Common myeloid progenitor, CD34-positive (primary cell): ENCODE results near the gene HOXA6.

ENCODE experiments used
- CTCF ChIA-PET: fragments of 350-600 bp; sonication (Branson Sonifier 250); formaldehyde crosslinking; loops from one replicate; lab custom pipeline; 2021; ENCODE audit warnings: antibody characterized with exemption; lab: Charles Lee
- POLR2A ChIA-PET: fragments of 350-600 bp; sonication (Branson Sonifier 250); formaldehyde crosslinking; loops from one replicate; lab custom pipeline; 2021; ENCODE audit warnings: antibody characterized with exemption; lab: Charles Lee
- DNase-seq, 3 donors: peaks; one replicate each; pipeline versions ENCODE4 v3.0.0 to v3.0.0-alpha.2; 2013
- H3K27ac ChIP-seq, 2 experiments: 1 replicate in 1 of 2; 2 replicates in 1 of 2; pipeline ENCODE4 v1.7.0; 2013; ENCODE audit warnings: inconsistent platforms in 2 of 2, low read length in 2 of 2, mild to moderate bottlenecking in 2 of 2, low read depth in 1 of 2, moderate library complexity in 1 of 2; ENCODE audit not compliant: severe bottlenecking in 2 of 2, insufficient read depth in 1 of 2, poor library complexity in 1 of 2
- H3K27me3 ChIP-seq, 5 experiments: replicated peaks in 2 of 5; 1 replicate in 3 of 5; 2 replicates in 2 of 5; pipeline versions ENCODE4 v1.6.1 to v1.7.0; 2013; ENCODE audit warnings: low read length in 4 of 5, mild to moderate bottlenecking in 2 of 5, moderate library complexity in 2 of 5, inconsistent platforms in 1 of 5; ENCODE audit not compliant: insufficient read depth in 5 of 5, control insufficient read depth in 4 of 5
- H3K36me3 ChIP-seq, 4 experiments: 1 replicate in 2 of 4; 2 replicates in 2 of 4; pipeline versions ENCODE4 v1.6.1 to v1.7.0; 2013; ENCODE audit warnings: low read length in 3 of 4, control low read depth in 1 of 4, mild to moderate bottlenecking in 1 of 4; ENCODE audit not compliant: control insufficient read depth in 4 of 4, insufficient read depth in 4 of 4
- H3K4me1 ChIP-seq, 4 experiments: 1 replicate in 3 of 4; 2 replicates in 1 of 4; pipeline versions ENCODE4 v1.6.1 to v1.7.1; 2013; ENCODE audit warnings: low read length in 3 of 4, mild to moderate bottlenecking in 3 of 4, control low read depth in 1 of 4, inconsistent platforms in 1 of 4, moderate library complexity in 1 of 4; ENCODE audit not compliant: control insufficient read depth in 4 of 4, insufficient read depth in 4 of 4; ENCODE audit errors: control extremely low read depth in 1 of 4
- H3K4me3 ChIP-seq, 7 experiments: 1 replicate in 4 of 7; 2 replicates in 3 of 7; pipeline versions ENCODE4 v1.5.1 to v1.7.0; 2013; ENCODE audit warnings: mild to moderate bottlenecking in 7 of 7, low read length in 6 of 7, moderate library complexity in 6 of 7, inconsistent platforms in 2 of 7, low read depth in 2 of 7, control low read depth in 1 of 7; ENCODE audit not compliant: insufficient read depth in 4 of 7, control insufficient read depth in 1 of 7; ENCODE audit errors: extremely low read depth in 1 of 7
- H3K9me3 ChIP-seq, 5 experiments: 1 replicate in 4 of 5; 2 replicates in 1 of 5; pipeline versions ENCODE4 v1.6.1 to v1.7.1; 2013; ENCODE audit warnings: low read length in 4 of 5, mild to moderate bottlenecking in 2 of 5, inconsistent platforms in 1 of 5, low read depth in 1 of 5, moderate library complexity in 1 of 5; ENCODE audit not compliant: control insufficient read depth in 4 of 5, insufficient read depth in 2 of 5; ENCODE audit errors: control extremely low read depth in 1 of 5
- WGBS: methylation state at CpG from one replicate; pipeline ENCODE4 v1.1.5; 2013; ENCODE audit not compliant: insufficient coverage; 5-methylcytosine and 5-hydroxymethylcytosine counted together

HOXA6 gene

DNA sequence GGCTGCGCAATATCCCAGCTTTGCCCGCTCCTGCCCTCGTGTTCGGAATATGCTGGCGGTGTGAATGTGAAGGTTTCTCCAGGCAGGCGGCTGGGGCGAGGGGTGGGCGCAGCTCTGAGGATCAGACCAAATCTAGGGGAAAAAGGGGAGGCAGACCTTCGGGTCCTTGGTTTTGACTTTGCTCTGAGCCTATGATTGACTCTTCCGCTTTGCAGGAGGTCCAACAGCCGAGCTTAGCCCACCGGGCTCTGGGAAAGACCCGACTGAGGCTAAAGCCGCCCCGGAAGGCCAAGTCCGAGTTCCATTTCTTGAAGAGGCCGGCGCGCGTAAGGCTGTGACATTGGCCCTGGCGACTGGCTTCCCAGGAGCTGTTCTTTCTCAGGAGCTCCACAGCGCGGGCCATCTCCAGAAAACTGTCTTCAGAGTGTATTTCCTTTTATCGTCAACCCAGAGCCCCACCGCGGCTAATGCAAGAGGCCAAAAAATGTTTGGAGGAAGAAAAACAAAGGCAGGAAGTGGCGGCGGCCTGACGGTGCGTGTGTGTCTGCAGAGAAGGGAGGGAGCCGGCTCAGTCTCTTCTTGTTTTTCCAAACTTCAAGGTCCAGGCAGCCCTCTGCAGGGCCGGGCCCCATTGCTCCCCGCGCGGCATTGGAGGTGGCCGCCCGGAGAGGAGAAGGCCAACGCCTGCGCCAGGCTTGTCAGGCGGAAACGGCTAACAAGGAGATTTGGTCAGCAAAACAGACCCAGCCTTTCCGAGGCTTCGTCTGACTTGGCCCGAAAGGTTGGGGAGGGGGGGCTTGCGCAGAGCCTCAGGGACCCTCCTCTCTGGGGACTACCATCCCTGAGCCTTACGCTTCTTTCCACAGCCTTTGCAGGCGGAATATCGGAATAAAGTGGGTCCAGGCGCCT, 41.1 kb upstream of the HOXA6 start:
- CTCF ChIA-PET, result interaction anchor here (0.8 to 5.4 kb wide), 4 partner anchors 12 to 831 kb away, joined by 3 to 44 read pairs (median 4); partner anchors contain the start of gene HOXA10
- H3K27ac ChIP-seq, result no peak overlapping the region
- peak in 1 of 3 donors; percentile 56 for DNase-seq
- WGBS, result 4% methylated on average over 48 of the region's 49 CpGs
- H3K4me1 ChIP-seq, result peaks cover 0 to 70% (median 61%) of the 10 kb centered on the region in 4 experiments
- no peaks in the 10 kb centered on the region for H3K9me3 ChIP-seq
- H3K4me3 ChIP-seq, result peak overlapping the region in 5 of 7 experiments; percentile 53 to 68 (median 60)
- H3K27me3 ChIP-seq, result peaks cover 21 to 100% (median 74%) of the 10 kb centered on the region in 5 experiments
- no peaks in the 10 kb centered on the region for H3K36me3 ChIP-seq
- POLR2A ChIA-PET, result interaction anchor here (1.8 kb wide), 1 partner anchor 18 kb away, joined by 6 read pairs; no protein-coding TSS in a partner anchor

DNA sequence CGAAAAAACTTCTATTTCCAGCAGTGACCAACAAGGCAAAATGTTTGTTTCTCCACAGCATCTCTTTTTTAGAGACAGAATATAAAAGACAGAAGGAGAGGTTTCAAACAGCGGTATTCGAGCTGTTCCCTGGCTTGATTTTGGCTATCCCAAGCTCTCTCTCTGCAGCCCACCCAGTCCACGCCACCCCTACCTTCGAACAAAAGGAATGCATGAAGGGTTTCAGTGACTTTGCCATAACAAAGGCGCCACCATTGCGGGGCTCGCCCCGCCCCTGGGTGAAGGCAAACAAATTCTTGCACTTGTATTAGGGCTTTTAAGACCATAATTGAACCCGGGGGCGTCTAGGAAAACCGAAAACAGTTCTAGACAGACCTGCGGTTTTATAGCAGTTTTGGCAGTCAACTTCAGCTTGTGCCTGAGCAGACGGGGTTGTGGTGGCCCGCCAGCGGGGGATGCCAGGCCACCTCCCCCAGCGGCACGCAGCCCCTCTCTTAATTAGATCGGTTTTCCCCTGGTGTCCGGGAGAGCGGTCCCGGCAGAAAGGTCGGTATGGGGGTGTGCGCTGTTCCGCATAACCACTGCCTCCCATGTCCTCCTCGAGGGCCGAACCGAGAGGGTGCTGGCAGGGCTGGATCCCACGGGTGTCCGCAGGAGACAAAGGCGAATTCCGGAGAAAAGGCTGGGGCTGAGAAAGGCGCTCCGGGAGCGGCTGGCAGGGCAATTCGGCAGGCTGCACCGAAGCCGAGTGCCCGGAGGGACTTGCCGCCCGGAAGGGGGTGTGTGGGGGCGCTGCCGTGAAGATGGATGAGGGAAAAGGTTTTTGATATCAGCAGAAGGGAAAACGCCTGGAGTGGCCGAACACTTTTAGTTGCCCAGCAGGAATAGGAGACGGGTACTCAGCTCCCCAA, 40.2 kb upstream of the HOXA6 start:
- peaks cover 0 to 2% (median 0%) of the 10 kb centered on the region in 5 experiments for H3K9me3 ChIP-seq
- DNase-seq, result peak in 1 of 3 donors; percentile 55
- CTCF ChIA-PET, result interaction anchor here (0.8 to 5.4 kb wide), 6 partner anchors 8 to 1291 kb away, joined by 3 to 44 read pairs (median 4); partner anchors contain the start of gene HOXA10
- WGBS, result 6% methylated on average over 39 of the region's 46 CpGs
- POLR2A ChIA-PET, result interaction anchor here (1.8 kb wide), 1 partner anchor 17 kb away, joined by 6 read pairs; no protein-coding TSS in a partner anchor
- no peak overlapping the region for H3K27ac ChIP-seq
- peaks cover 19 to 100% (median 77%) of the 10 kb centered on the region in 5 experiments for H3K27me3 ChIP-seq
- H3K4me1 ChIP-seq, result peaks cover 0 to 72% (median 63%) of the 10 kb centered on the region in 4 experiments
- H3K36me3 ChIP-seq, result no peaks in the 10 kb centered on the region
- H3K4me3 ChIP-seq, result peak overlapping the region in 4 of 7 experiments; percentile 32 to 68 (median 51)

DNA sequence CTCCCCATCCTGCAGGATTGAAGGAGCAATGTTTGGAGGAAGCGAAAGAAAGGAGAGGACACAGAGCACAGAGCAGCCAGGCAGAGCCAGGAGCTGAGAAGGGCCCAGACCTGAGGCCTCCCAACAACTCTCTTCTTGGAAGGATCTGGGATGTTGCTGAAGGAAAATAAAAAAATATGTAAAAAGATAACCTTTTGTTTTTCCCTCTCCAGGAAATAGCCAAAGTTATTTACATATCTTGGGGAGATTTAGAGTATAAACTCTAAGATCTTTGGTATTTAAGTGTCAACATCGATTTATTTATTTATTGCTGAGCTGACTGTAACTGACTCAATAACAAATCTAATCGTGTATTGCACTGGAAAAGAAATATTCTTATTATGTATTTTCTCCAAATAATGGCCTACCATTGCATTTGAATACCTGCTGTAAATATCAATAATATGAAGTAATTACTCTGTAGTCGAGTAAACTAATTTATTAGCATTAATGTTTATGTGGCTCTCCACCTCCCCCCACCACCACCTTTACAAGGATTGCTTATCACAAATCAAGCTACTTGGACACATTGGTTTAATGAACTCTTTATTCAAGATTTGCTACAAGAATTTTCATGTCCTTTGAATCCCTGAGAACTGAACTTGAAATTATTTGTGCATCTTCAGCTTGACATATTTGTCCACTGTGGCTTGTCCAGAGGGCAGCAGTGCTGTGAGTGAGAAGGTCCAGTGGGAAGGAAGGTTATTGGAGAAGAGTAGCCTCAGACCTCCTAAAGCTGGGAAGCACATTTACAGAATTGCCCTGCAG, 39.3 kb upstream of the HOXA6 start:
- WGBS, result 17% methylated on average over 1 of the region's 4 CpGs
- peaks cover 19 to 100% (median 80%) of the 10 kb centered on the region in 5 experiments for H3K27me3 ChIP-seq
- H3K4me1 ChIP-seq, result peaks cover 0 to 64% (median 55%) of the 10 kb centered on the region in 4 experiments
- ChIA-PET CTCF (interaction anchor here (0.9 to 5.4 kb wide), 8 partner anchors 9 to 1293 kb away, joined by 3 to 44 read pairs (median 4); partner anchors contain the start of gene HOXA10), POLR2A (interaction anchor here (1.8 kb wide), 1 partner anchor 16 kb away, joined by 6 read pairs; no protein-coding TSS in a partner anchor)
- H3K4me3 ChIP-seq, result peak overlapping the region in 1 of 7 experiments; percentile 68
- no peak for DNase-seq
- no peak overlapping the region for H3K27ac ChIP-seq
- peaks cover 0 to 2% (median 0%) of the 10 kb centered on the region in 5 experiments for H3K9me3 ChIP-seq
- no peaks in the 10 kb centered on the region for H3K36me3 ChIP-seq

DNA sequence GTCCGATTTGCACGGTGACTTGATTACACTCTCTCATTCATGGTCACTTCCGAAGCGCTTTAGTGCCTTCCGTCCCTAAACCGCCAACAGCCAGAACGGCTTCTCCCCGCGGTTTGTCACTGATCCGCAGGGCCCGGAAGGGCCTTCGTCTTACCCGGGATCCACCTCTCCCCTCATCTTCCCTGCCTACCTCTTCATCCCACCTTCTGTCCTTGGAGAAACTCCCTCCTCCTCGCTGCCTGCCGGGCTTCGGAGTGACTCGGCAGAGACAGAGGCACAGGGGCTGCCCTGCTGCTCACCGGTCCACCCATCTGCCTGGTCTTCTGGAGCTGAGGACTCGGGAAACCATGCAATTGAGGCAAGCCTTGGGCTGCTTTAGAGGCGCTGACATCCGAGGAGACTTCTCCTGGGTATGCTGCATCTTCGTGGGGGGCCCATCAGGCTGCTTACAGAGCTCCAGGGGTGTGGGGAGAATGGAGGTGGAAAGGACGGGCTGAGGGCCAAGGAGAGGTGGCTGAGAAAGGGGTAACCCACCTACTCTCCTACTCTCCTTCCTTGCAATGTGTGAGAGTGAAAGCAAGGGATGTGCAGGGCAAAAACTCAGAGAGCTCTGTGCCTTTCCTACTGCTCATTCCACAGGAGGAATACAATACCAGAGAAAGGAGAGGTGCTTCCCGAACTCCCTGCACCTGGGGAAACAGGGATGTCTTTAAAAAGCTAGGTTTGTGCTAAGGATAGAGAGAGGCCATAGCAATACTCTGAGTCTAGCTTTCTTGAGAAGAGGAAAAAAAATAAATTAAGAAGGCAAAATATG, 38.5 kb upstream of the HOXA6 start:
- no peak for DNase-seq
- H3K36me3 ChIP-seq, result no peaks in the 10 kb centered on the region
- 4% methylated on average over 20 of the region's 24 CpGs for WGBS
- H3K27me3 ChIP-seq, result peaks cover 19 to 98% (median 75%) of the 10 kb centered on the region in 5 experiments
- peaks cover 0 to 2% (median 0%) of the 10 kb centered on the region in 5 experiments for H3K9me3 ChIP-seq
- ChIA-PET CTCF (interaction anchor here (0.9 to 5.4 kb wide), 11 partner anchors 10 to 1292 kb away, joined by 3 to 44 read pairs (median 4); partner anchors contain the start of gene HOXA10), POLR2A (no interaction called here)
- H3K27ac ChIP-seq, result no peak overlapping the region
- H3K4me1 ChIP-seq, result peaks cover 0 to 62% (median 53%) of the 10 kb centered on the region in 4 experiments
- peak overlapping the region in 4 of 7 experiments; percentile 4 to 67 (median 24) for H3K4me3 ChIP-seq

DNA sequence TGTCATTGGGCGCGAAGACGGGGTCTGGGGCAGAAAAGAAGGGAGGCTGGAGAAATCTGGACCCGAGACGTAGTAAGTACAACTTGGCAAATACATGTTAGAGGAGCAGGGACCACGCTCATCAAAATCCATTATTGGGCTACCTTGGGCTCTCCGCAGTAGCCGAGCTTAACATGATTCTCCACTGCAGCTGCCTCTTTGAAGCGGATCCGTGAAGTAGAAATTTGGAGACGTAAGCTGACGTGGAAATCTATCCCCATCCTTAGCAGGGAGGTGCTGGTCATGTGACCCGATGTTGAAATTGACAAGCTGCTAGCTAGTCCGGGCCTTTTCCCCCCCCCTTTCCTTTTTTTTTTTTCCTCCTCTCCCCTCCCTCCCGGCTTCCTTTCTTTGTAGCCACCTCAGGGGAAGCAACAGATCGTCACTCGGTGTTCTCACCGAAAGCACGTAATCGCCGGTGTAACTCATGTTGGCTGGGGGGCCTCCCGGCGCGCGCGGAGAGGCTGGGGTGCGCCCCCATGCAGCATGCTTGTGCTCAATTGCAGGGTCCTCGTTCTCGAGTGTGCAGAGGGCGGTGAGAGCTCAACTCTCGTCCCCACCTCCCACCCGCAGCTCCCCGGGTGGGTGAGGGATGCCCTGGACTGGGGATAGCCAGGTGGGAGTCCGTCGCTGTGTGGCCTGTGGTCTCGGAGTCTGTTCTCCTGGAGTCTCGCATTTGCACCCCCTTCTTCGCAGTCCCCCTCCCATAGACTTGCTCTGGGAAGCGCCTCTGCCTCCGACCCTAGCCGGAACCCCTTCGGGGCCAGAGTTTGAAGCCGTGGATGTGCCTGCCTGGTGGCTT, 37.7 kb upstream of the HOXA6 start, which contains the start of gene HOXA11:
HOXA11 (minus strand) TSS at position 220 of the 841 bp plus-strand sequence; CDS start at position 132, 88 bp downstream.
- CTCF ChIA-PET, result interaction anchor here (0.6 to 5.4 kb wide), 8 partner anchors 9 to 38 kb away, joined by 3 to 44 read pairs (median 4); partner anchors contain the start of gene HOXA10
- H3K9me3 ChIP-seq, result peaks cover 0 to 2% (median 0%) of the 10 kb centered on the region in 5 experiments
- 2% methylated on average over 39 of the region's 43 CpGs for WGBS
- H3K27me3 ChIP-seq, result peaks cover 19 to 98% (median 66%) of the 10 kb centered on the region in 5 experiments
- peak in 2 of 3 donors; percentile 59 to 64 for DNase-seq
- no peaks in the 10 kb centered on the region for H3K36me3 ChIP-seq
- POLR2A ChIA-PET, result interaction anchor here (0.6 kb wide), 2 partner anchors 19 to 1019 kb away, joined by 3 read pairs; no protein-coding TSS in a partner anchor
- H3K4me3 ChIP-seq, result peak within 1 kb of the TSS; percentile 8 to 75 (median 57)
- peaks cover 0 to 62% (median 53%) of the 10 kb centered on the region in 4 experiments for H3K4me1 ChIP-seq
- H3K27ac ChIP-seq, result no peak within 1 kb of the TSS
